Activated CD4-positive, alpha-beta T cell treated with anti-CD3 and anti-CD28 coated beads, Interleukin-2, Interleukin-6, amounts not matched to agents 100 ng/mL and 50 ng/mL, durations not matched to agents 16 hours and 8 hours (primary cell): Measurements from ENCODE around the gene TRAF5.
"Not testable (repeated sequence)": the region's sequence is repeated elsewhere in the genome, so short reads cannot be mapped to it uniquely, and the experiment has no call there.

Source experiments
- DNase-seq: peaks from one replicate; pipeline ENCODE4 v3.0.0-alpha.2; 2020

TRAF5 gene, protein sequence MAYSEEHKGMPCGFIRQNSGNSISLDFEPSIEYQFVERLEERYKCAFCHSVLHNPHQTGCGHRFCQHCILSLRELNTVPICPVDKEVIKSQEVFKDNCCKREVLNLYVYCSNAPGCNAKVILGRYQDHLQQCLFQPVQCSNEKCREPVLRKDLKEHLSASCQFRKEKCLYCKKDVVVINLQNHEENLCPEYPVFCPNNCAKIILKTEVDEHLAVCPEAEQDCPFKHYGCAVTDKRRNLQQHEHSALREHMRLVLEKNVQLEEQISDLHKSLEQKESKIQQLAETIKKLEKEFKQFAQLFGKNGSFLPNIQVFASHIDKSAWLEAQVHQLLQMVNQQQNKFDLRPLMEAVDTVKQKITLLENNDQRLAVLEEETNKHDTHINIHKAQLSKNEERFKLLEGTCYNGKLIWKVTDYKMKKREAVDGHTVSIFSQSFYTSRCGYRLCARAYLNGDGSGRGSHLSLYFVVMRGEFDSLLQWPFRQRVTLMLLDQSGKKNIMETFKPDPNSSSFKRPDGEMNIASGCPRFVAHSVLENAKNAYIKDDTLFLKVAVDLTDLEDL

GRCh38 chr1:211326528-211327345, at the start of gene TRAF5:
TSS of gene TRAF5 (plus strand) at chr1:211326833. CDS start at chr1:211353240, 26,407 bp downstream.
- peak; percentile 63 for DNase-seq

DNA sequence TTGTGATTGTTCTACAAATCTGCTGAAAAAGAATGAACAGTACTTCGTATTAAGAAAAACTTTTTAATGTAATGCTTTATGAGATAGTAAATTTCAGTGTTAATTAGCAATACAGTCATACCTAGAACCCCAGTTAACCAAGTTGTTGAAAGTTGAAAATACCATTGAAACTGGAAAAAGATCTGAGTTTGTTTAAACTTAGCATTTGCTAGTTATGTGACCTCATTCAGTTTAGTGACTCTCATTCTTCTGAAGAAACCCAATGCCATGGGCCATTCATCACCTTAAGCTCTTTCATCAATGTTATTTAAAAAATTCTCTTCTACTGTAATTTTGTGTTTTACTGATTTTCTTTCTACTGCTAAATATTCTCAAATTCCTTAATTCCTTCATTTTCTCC, 47.3 kb upstream of the TRAF5 start:
- DNase-seq = no peak

DNA sequence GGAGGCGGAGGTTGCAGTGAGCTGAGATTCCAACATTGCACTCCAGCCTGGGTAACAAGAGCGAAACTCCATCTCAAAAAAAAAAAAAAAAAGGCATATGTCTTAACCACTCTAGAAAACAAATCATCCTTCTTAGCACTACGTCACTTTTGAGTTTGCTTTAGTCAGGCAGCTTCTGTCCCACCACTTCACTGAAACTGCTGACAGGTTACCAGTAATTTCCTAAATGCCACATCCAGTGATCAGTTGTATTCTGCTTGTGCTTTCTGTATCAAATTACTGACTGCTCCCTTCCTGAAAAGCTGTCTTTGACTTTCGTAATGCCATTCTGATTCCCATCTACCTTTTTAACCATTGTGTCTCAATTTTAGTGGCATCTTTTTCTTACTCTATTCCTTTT, 45.7 kb upstream of the TRAF5 start:
- peak; percentile 53 for DNase-seq

GRCh38 chr1:211281320-211282022, 45.2 kb upstream of the TRAF5 start:
- DNase-seq = peak; percentile 34

- DNase-seq = no peak
These were observed 44.6 kb upstream of the TRAF5 start for GRCh38 chr1:211282023-211282373.

- DNase-seq = no peak
These were observed 41.4 kb upstream of the TRAF5 start for GRCh38 chr1:211285196-211285595.

- DNase-seq = no peak
These were observed 39.4 kb upstream of the TRAF5 start for GRCh38 chr1:211287218-211287617.

DNA sequence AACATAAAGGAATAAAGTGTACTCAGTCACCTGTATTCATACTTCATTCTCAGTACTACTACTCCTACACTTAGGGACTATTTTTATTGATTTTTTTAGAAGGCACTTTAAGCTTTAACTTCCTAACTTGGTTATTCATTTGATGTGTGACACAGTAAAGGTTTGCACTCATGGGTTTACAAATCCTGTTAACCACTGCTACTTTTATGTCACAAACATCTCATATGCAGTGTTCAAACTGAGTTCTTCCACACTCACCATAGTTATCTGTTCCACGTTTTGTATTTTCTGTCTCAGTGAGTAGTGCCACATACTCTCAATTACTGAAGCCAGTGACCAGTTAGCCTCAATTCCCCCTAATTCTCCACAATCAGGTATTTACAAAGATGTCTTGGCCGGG, 34.2 kb upstream of the TRAF5 start:
- no peak for DNase-seq

GRCh38 chr1:211296396-211296795, 30.2 kb upstream of the TRAF5 start:
- peak; percentile 41 for DNase-seq

GRCh38 chr1:211305044-211305443, 21.6 kb upstream of the TRAF5 start:
- DNase-seq = peak; percentile 85

- no peak for DNase-seq
These were observed 17.0 kb upstream of the TRAF5 start for GRCh38 chr1:211309617-211310016.

DNA sequence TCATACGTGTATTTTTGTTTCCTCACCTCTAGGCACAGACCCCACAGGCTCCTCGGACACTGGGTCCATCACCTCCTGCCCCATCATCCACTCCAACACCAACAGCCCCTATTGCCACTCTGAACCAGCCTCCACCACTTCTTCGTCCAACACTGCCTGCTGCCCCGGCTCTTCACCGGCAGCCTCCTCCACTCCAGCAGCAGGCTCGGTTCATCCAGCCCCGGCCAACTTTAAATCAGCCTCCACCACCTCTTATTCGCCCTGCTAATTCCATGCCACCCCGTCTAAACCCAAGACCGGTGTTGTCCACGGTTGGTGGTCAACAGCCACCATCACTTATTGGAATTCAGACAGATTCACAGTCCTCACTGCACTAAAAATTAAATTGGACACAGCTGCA, 13.2 kb upstream of the TRAF5 start:
- no peak for DNase-seq

- DNase-seq = no peak
These were observed 7.9 kb upstream of the TRAF5 start for GRCh38 chr1:211318576-211319280.

GRCh38 chr1:211319892-211320291, 6.7 kb upstream of the TRAF5 start:
- no peak for DNase-seq

DNA sequence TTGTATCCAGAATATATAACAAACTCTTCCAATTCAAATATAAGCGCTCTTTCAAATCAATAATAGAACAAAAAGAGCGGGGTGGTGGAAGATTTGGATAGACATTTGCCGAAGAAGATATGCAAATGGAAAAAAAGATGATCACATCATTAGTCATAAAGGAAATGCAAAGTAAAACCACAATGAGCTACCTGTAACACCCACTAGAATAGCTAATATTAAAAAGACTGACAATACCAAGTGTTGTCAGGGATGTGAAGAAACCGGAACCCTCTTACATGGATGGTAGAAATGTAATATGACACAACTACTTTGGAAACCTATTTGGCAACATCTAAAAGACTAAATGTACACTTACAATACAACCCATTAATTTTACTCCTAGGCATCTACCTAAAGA, 5.7 kb upstream of the TRAF5 start:
- peak; percentile 39 for DNase-seq

DNA sequence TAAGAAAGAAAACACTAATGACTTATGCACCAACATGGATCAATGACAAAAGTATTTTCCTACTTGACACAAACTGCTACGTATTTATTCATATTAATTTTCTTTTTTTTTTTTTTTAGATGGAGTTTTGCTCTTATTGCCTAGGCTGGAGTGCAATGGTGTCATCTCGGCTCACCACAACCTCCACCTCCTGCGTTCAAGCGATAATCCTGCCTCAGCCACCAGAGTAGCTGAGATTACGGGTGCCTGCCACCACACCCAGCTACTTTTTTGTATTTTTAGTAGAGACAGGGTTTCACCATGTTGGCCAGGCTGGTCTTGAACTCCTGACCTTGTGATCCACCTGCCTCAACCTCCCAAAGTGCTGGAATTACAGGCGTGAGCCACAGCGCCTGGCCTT, 5.0 kb upstream of the TRAF5 start:
- not testable (repeated sequence) for DNase-seq

GRCh38 chr1:211323156-211324063, 3.2 kb upstream of the TRAF5 start:
- DNase-seq = peak; percentile 80

GRCh38 chr1:211324992-211325775, 1.4 kb upstream of the TRAF5 start:
- no peak for DNase-seq

- no peak for DNase-seq
These were observed 499 bp upstream of the TRAF5 start for GRCh38 chr1:211326140-211326527.

DNA sequence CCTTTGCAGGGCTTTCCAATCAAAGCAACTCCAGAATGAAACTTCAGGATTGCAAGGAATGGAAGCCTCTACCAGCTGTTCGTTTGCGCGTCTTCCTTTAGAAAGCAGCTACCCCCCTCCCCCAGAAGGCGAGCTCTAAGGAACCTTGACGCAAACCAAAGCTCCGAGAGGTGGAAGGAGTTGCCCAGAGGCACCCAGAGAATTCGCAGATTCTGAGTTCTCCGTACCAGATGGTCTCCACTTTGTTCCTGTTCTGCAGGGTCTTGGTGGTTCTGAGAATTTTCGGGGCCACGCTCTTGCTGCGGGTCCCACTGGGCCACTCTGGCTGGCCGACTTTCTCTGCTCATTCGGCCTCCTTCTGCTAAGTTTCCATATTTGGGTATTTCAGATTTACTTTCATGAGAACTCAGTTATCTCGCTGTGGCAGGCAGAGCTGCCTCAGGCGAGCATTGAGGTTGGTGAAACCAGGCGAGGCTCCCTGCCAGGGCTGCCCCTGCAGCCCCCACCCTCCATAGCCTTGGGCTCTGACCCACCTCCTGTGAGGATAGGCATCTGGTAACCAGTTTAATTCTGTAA, 801 bp downstream of the TRAF5 start:
- DNase-seq = peak; percentile 56
